ENCODE data around the gene STAB1.

DNA sequence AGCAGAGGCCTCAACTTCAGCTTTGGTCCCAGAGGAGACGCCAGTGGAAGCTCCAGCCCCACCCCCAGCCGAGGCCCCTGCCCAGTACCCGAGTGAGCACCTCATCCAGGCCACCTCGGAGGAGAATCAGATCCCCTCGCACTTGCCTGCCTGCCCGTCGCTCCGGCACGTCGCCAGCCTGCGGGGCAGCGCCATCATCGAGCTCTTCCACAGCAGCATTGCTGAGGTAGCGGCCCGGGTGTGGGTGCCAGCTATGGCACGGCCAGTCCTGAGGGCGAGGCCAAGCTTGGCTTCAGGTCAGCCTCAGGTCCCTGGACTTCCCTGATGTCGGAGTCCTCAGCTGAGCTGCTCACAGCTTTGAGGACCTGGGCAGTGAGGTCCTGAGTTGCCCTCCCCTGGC lies 5.7 kb upstream of the STAB1 start:
- TF ChIP-seq CTCF (IDR thresholded peaks at IDR 0.05) (no peak), POLR2A (IDR thresholded peaks at IDR 0.05) (no peak), POLR2AphosphoS5 (IDR thresholded peaks at IDR 0.05) (no peak), EP300 (IDR thresholded peaks at IDR 0.05) (no peak)
